ENCODE results near the gene RABGAP1L.

GRCh38 chr1:174753131-174753530, 593.8 kb downstream of the RABGAP1L start:
- TF ChIP-seq ZNF362 (tag by site-specific recombination; IDR thresholded peaks at IDR 0.05) (no peak), KLF1 (tag by site-specific recombination; IDR thresholded peaks at IDR 0.05) (no peak), CTCF (tag by site-specific recombination; IDR thresholded peaks at IDR 0.05) (no peak)

All from HEK293 (cell line).